GM12891 (cell line): ENCODE results near the gene C1orf35.

Experiments used
- POLR2A ChIP-seq: IDR thresholded peaks from 2 replicates; pipeline ENCODE4 v1.6.1; 2011; ENCODE audit warnings: low read depth, low read length, control low read depth
- POU2F2 ChIP-seq: IDR thresholded peaks from 2 replicates; pipeline ENCODE4 v1.6.1; 2011; ENCODE audit warnings: low read depth, mild to moderate bottlenecking, control low read depth, low read length, moderate library complexity

DNA sequence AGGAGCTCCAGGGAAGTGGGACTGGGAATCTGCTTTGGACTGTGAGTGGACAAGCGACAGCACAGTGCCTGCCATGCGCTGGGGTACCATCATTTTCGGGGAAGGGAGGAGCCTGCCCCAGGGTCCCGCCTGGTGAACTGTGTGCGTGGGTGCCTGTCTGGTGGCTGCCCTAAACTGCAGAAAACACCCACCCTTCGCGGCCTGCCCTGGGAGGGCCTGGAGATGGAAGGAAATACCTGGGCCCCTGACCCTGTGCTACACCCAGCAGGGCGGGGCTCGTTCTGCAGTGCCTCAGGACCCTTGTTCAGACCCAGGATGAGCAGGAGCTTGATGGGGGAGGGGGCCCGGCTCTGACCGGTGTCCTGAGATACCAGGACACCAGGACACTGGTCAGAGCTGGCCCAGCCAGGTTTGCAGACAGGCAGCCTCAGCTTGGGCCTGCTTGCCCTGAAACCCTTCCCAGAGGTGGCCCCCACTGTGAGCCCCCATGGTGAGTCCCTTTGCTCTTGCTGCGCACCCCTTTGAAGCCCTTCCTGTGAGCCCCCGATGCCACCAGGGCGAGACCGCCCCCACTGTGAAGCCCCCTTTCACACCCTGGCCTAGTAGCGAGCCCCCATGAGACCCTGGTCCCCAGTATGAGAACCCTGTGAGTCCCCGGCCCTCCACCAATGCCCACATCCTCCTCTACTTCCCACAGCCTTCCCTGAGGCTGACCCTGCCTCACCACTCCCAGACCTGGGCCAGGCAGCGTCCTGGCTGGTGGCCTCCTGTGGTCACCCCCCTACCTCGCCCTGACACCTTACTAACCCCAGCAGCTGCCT, 49.2 kb upstream of the C1orf35 start:
- TF ChIP-seq POLR2A: no peak
- TF ChIP-seq POU2F2: no peak
